A549 (cell line): ENCODE data around the gene SMIM35. TPM values are rescaled to one million over a fixed set of nuclear protein-coding genes. Genes with fewer than 3 reads are reported as not detected.

Experiments
- ATAC-seq, 2 experiments: fragments of 200-7000 bp in 1 of 2; fragments of >200 bp in 1 of 2; cut with Nextera tagmentation in 1 of 2; cut with Tn5 transposase in 1 of 2; 3 replicates each; pipeline versions ENCODE4 v1.8.0 to v1.9.1; 2018 to 2020; ENCODE audit warnings: mild to moderate bottlenecking in 1 of 2, moderate library complexity in 1 of 2
- CTCF ChIA-PET: fragments of 300-600 bp; sonication (Branson Sonifier 250); formaldehyde crosslinking; extraction: SDS; loops from one replicate; lab custom pipeline; 2021; ENCODE audit warnings: antibody characterized with exemption, inconsistent platforms; lab: Yijun Ruan, JAX
- POLR2A ChIA-PET: fragments of 350-600 bp; formaldehyde crosslinking; extraction: SDS; loops from one replicate; lab custom pipeline; 2021; ENCODE audit warnings: antibody characterized with exemption, inconsistent platforms; lab: Yijun Ruan, JAX
- DNase-seq, 2 experiments: peaks; one replicate each; pipeline versions ENCODE4 v3.0.0 to v3.0.0-alpha.2; 2011 to 2016; ENCODE audit warnings: low read depth in 1 of 2, low spot score in 1 of 2
- FAIRE-seq: peaks from 2 replicates; lab custom pipeline; 2011; peaks lifted over from hg19 to GRCh38; lab: Jason Lieb, UNC
- H3K27ac ChIP-seq, 2 experiments: fragments of >200 bp; sonication (Bioruptor Twin); formaldehyde crosslinking; 3 replicates each; pipeline ENCODE4 v1.5.1; 2016 to 2017
- H3K4me1 ChIP-seq: fragments of >200 bp; sonication (Bioruptor Twin); formaldehyde crosslinking; 3 replicates; pipeline ENCODE4 v1.6.1; 2016
- H3K4me2 ChIP-seq: fragments of >200 bp; sonication (Bioruptor Twin); formaldehyde crosslinking; 3 replicates; pipeline ENCODE4 v1.6.1; 2016
- H3K4me3 ChIP-seq: fragments of >200 bp; sonication (Bioruptor Twin); formaldehyde crosslinking; 3 replicates; pipeline ENCODE4 v1.5.1; 2016
- H3K9me3 ChIP-seq: fragments of >200 bp; sonication (Bioruptor Twin); formaldehyde crosslinking; 3 replicates; pipeline ENCODE4 v1.6.1; 2016
- ATOH8 ChIP-seq: fragments of 250-450 bp; sonication (Bioruptor Pico); IDR thresholded peaks from 2 replicates; pipeline ENCODE4 v1.5.0; 2020; ENCODE audit warnings: low read depth, mild to moderate bottlenecking, moderate library complexity
- BHLHE40 ChIP-seq: IDR thresholded peaks from 2 replicates; pipeline ENCODE4 v1.6.1; 2012; ENCODE audit warnings: low read depth, low read length, inconsistent platforms
- CBX8 ChIP-seq: fragments of 200-600 bp; sonication (generic); IDR thresholded peaks from 2 replicates; pipeline ENCODE4 v1.6.1; 2016
- CEBPB ChIP-seq, 2 experiments: fragments of >200 bp in 1 of 2; sonication (Bioruptor Twin) in 1 of 2; formaldehyde crosslinking in 1 of 2; IDR thresholded peaks; 2 replicates each; pipeline ENCODE4 v1.6.1; 2012 to 2016
- CTCF ChIP-seq: fragments of >200 bp; sonication (Bioruptor Twin); formaldehyde crosslinking; IDR thresholded peaks from 3 replicates; pipeline ENCODE4 v1.5.1; 2016
- ESRRA ChIP-seq: fragments of 150-350 bp; IDR thresholded peaks from 2 replicates; pipeline ENCODE4 v1.6.1; 2014; ENCODE audit warnings: mild to moderate bottlenecking, low read length, borderline replicate concordance
- FOSL2 ChIP-seq, 2 experiments: fragments of 450-650 bp in 1 of 2; fragments of >200 bp in 1 of 2; sonication (Bioruptor Twin) in 1 of 2; formaldehyde crosslinking; IDR thresholded peaks; 2 replicates each; pipeline versions ENCODE4 v1.5.0 to v1.6.1; 2016 to 2020; ENCODE audit warnings: mild to moderate bottlenecking in 1 of 2, moderate library complexity in 1 of 2
- FOXS1 ChIP-seq: fragments of 250-450 bp; sonication (Bioruptor Pico); IDR thresholded peaks from 2 replicates; pipeline ENCODE4 v1.5.0; 2020; ENCODE audit warnings: mild to moderate bottlenecking, moderate library complexity
- HEYL ChIP-seq: fragments of 250-450 bp; sonication (Bioruptor Pico); IDR thresholded peaks from 2 replicates; pipeline ENCODE4 v1.8.0; 2021; ENCODE audit warnings: mild to moderate bottlenecking, moderate library complexity
- HOXA7 ChIP-seq: fragments of 250-450 bp; sonication (Bioruptor Pico); IDR thresholded peaks from 2 replicates; pipeline ENCODE4 v1.5.0; 2020; ENCODE audit warnings: mild to moderate bottlenecking, moderate library complexity
- HOXB13 ChIP-seq: fragments of 250-450 bp; sonication (Bioruptor Pico); IDR thresholded peaks from 2 replicates; pipeline ENCODE4 v1.5.0; 2020; ENCODE audit warnings: low read depth, mild to moderate bottlenecking, moderate library complexity
- JUN ChIP-seq, 2 experiments: fragments of >200 bp; sonication (Bioruptor Twin); formaldehyde crosslinking; IDR thresholded peaks; 2 replicates in 1 of 2; 3 replicates in 1 of 2; pipeline ENCODE4 v1.6.1; 2016 to 2017
- KDM1A ChIP-seq: fragments of 200-600 bp; sonication (generic); IDR thresholded peaks from 2 replicates; pipeline ENCODE4 v1.6.1; 2016; ENCODE audit warnings: low read depth, mild to moderate bottlenecking
- KDM5A ChIP-seq: fragments of 200-600 bp; sonication (generic); IDR thresholded peaks from 2 replicates; pipeline ENCODE4 v1.6.1; 2016; ENCODE audit warnings: antibody characterized with exemption, mild to moderate bottlenecking
- MAFK ChIP-seq: fragments of 450-650 bp; IDR thresholded peaks from 2 replicates; pipeline ENCODE4 v1.6.1; 2014; ENCODE audit not compliant: partially characterized antibody
- NPAS2 ChIP-seq: fragments of 250-450 bp; sonication (Bioruptor Pico); IDR thresholded peaks from 2 replicates; pipeline ENCODE4 v1.8.0; 2022; ENCODE audit warnings: mild to moderate bottlenecking, moderate library complexity, borderline replicate concordance
- NR3C1 ChIP-seq: fragments of >200 bp; sonication (Bioruptor Twin); formaldehyde crosslinking; IDR thresholded peaks from 3 replicates; pipeline ENCODE4 v1.6.1; 2017
- POLR2A ChIP-seq: IDR thresholded peaks from 2 replicates; pipeline ENCODE4 v1.6.1; 2012; ENCODE audit warnings: mild to moderate bottlenecking, low read length
- POLR2AphosphoS2 ChIP-seq: conservative IDR thresholded peaks from 2 replicates; pipeline ENCODE4 v1.6.1; 2012; ENCODE audit warnings: low read length, improper control_type of control experiment, inconsistent platforms
- RARB ChIP-seq: fragments of 250-450 bp; sonication (Bioruptor Pico); IDR thresholded peaks from 2 replicates; pipeline ENCODE4 v1.8.0; 2021; ENCODE audit warnings: mild to moderate bottlenecking, moderate library complexity
- REST ChIP-seq: fragments of 200-600 bp; sonication (generic); IDR thresholded peaks from 2 replicates; pipeline ENCODE4 v1.6.1; 2016; ENCODE audit warnings: antibody characterized with exemption, mild to moderate bottlenecking, moderate library complexity
- RFX5 ChIP-seq: fragments of 450-650 bp; IDR thresholded peaks from 2 replicates; pipeline ENCODE4 v1.7.1; 2014; ENCODE audit warnings: antibody characterized with exemption, mild to moderate bottlenecking, moderate library complexity
- SMC3 ChIP-seq: fragments of >200 bp; sonication (Bioruptor Twin); formaldehyde crosslinking; IDR thresholded peaks from 3 replicates; pipeline ENCODE4 v1.6.1; 2018; ENCODE audit warnings: inconsistent platforms
- SREBF2 ChIP-seq: fragments of 450-650 bp; IDR thresholded peaks from 2 replicates; pipeline ENCODE4 v1.6.1; 2014; ENCODE audit warnings: mild to moderate bottlenecking, moderate library complexity
- TFCP2L1 ChIP-seq: fragments of 250-450 bp; sonication (Bioruptor Pico); IDR thresholded peaks from 2 replicates; pipeline ENCODE4 v1.5.0; 2021; ENCODE audit warnings: mild to moderate bottlenecking
- TP53 ChIP-seq: fragments of 250-450 bp; sonication (Bioruptor Pico); IDR thresholded peaks from 2 replicates; pipeline ENCODE4 v1.5.0; 2021; ENCODE audit warnings: mild to moderate bottlenecking, moderate library complexity
- ZFP36 ChIP-seq: fragments of 450-650 bp; IDR thresholded peaks from 2 replicates; pipeline ENCODE4 v1.6.1; 2014; ENCODE audit warnings: borderline replicate concordance; ENCODE audit not compliant: partially characterized antibody
- WGBS: methylation state at CpG from one replicate; pipeline ENCODE4 v1.1.6; 2017; ENCODE audit errors: missing lambda C conversion rate; 5-methylcytosine and 5-hydroxymethylcytosine counted together
- polyA plus RNA-seq, 4 experiments: library from polyadenylated mRNA; depleted of rRNA in 3 of 4; stranded (reverse); fragments of >200 nt; fragmentation: RNase III in 1 of 4; extraction: RNeasy Plus Mini Kit Qiagen cat#74134 plus additional on column Dnase treatment in 1 of 4; gene quantifications; 2 replicates in 3 of 4; 3 replicates in 1 of 4; pipeline ENCODE4 v1.2.3, GENCODE V29; 2011 to 2017

SMIM35 gene
- polyA plus RNA-seq, 2 of the 4 experiments (the other 2 are of a cell fraction): not detected

DNA sequence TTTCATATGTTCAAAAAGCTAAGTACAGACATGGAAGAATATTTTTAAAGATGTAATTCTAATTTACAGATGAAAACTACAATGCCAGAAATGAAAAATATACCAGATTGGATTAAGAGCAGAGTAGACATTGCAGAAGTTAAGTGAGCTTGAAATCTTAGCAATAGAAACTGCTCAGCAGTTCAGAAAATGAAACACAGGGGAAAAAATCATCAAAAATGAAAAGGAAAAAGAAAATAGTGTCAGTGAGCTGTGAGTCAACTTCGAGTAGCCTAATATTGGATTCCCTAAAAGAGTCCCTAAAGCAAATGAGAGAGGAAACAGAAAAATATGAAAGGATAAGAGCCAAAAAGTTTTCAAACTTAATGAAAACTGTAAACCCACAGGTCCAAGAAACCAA, 126.4 kb downstream of the SMIM35 start:
- ATAC-seq (no peak), DNase-seq (no peak), FAIRE-seq (no peak)
- no peak for TF ChIP-seq ATOH8 (CRISPR knock-in tag)
- TF ChIP-seq NR3C1: no peak
- no peak for TF ChIP-seq FOSL2 (IDR thresholded peaks at IDR 0.05)
- no peak for TF ChIP-seq FOSL2 (CRISPR knock-in tag; IDR thresholded peaks at IDR 0.05)
- TF ChIP-seq CEBPB (IDR thresholded peaks at IDR 0.05): no peak
- TF ChIP-seq TFCP2L1 (CRISPR knock-in tag): no peak
- TF ChIP-seq HOXA7 (CRISPR knock-in tag): no peak
- TF ChIP-seq SREBF2: no peak
- no peak for TF ChIP-seq TP53 (CRISPR knock-in tag)
- no peak for TF ChIP-seq MAFK
- no peak for TF ChIP-seq KDM1A
- no peak for TF ChIP-seq SMC3
- no peak for TF ChIP-seq POLR2AphosphoS2
- TF ChIP-seq NPAS2 (CRISPR knock-in tag): no peak
- TF ChIP-seq CBX8: no peak
- TF ChIP-seq HOXB13 (CRISPR knock-in tag): no peak
- no peak for TF ChIP-seq POLR2A
- no peak overlapping the region for H3K4me2 ChIP-seq
- ChIA-PET POLR2A (no interaction called here), CTCF (interaction anchor here (0.9 to 1.9 kb wide), 3 partner anchors 13 to 118 kb away, joined by 3 to 6 read pairs (median 4); no protein-coding TSS in a partner anchor)
- H3K9me3 ChIP-seq: no peaks in the 10 kb centered on the region
- no peak overlapping the region for H3K27ac ChIP-seq
- no peak overlapping the region for H3K4me3 ChIP-seq
- no peaks in the 10 kb centered on the region for H3K4me1 ChIP-seq
- WGBS: 17% methylated on average over 1 of the region's 1 CpG

DNA sequence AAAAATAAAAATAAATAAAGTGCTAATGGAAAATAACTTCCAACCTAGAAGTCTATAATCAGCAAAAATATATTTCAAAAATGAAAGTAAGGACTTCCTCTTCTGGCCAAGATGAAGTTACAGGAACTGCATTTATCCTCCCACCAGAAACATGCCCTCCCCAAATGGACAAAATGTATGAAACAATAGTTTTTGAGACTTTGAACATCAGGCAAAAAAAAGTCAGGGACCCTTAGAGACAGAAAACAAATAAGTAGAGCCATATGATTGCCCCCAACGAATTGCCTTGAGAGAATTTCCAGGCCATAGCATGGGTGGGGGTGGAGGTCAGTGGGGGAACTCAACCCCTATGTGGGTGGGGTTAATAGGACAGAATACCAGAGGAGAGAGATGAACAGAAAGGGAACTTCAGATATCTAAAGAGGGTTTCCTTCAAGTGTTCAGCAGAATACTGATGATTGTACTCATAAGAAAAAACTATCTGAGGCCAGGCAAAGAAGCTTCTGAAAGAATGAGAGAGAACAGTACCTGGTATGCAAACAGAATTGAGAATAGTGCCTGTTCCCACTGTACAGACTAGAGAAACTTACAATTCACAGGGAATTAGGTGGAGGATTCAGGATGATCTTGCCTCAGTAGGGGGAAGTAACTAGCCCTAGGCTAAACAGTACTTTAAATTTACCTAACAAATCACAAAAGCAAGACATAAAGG, 127.2 kb downstream of the SMIM35 start:
- WGBS: 0% methylated on average over 1 of the region's 1 CpG
- TF ChIP-seq ZFP36 (no peak), REST (no peak), FOXS1 (no peak), RARB (CRISPR knock-in tag) (no peak), BHLHE40 (no peak), HEYL (no peak), KDM5A (no peak), NPAS2 (CRISPR knock-in tag) (no peak), JUN (IDR thresholded peaks at IDR 0.05) (no peak), KDM1A (no peak), ESRRA (no peak), POLR2A (no peak), ATOH8 (CRISPR knock-in tag) (no peak), RFX5 (no peak), TFCP2L1 (CRISPR knock-in tag) (no peak), CTCF (no peak)

More for the DNA sequence above, 127.2 kb downstream of the SMIM35 start:
- ChIA-PET POLR2A (no interaction called here), CTCF (interaction anchor here (1.1 to 1.9 kb wide), 2 partner anchors 13 to 94 kb away, joined by 4 to 6 read pairs; no protein-coding TSS in a partner anchor)
- Histone ChIP-seq H3K4me1 (no peaks in the 10 kb centered on the region), H3K9me3 (no peaks in the 10 kb centered on the region), H3K4me2 (no peak overlapping the region), H3K4me3 (no peak overlapping the region), H3K27ac (no peak overlapping the region)
- ATAC-seq (no peak), FAIRE-seq (no peak), DNase-seq (no peak)
